GM18873 (cell line): ENCODE results near the gene ZNF777.

Source experiments
- ATAC-seq: cut with Tn5 transposase; IDR thresholded peaks from one replicate; pipeline ENCODE4 v1.9.1; 2021; ENCODE audit warnings: mild to moderate bottlenecking, moderate library complexity, moderate number of reproducible peaks; ENCODE audit not compliant: unreplicated experiment, low FRiP score

ZNF777 gene

GRCh38 chr7:149477494-149478443, 16.9 kb upstream of the ZNF777 start:
- no peak for ATAC-seq

- no peak for ATAC-seq
Observed at GRCh38 chr7:149476791-149477190, 15.9 kb upstream of the ZNF777 start.

- no peak for ATAC-seq
Observed at GRCh38 chr7:149475121-149476045, 14.5 kb upstream of the ZNF777 start.

GRCh38 chr7:149474309-149475120, 13.7 kb upstream of the ZNF777 start:
- ATAC-seq: no peak

- ATAC-seq: no peak
Observed at GRCh38 chr7:149473251-149473650, 12.4 kb upstream of the ZNF777 start.

- ATAC-seq: no peak
Observed at GRCh38 chr7:149471289-149471953, 10.6 kb upstream of the ZNF777 start.

GRCh38 chr7:149469806-149470205, 8.9 kb upstream of the ZNF777 start:
- no peak for ATAC-seq

GRCh38 chr7:149468208-149468607, 7.3 kb upstream of the ZNF777 start:
- no peak for ATAC-seq

GRCh38 chr7:149467321-149467859, 6.5 kb upstream of the ZNF777 start:
- ATAC-seq: no peak

GRCh38 chr7:149466364-149466763, 5.5 kb upstream of the ZNF777 start:
- no peak for ATAC-seq

GRCh38 chr7:149463500-149464161, 2.8 kb upstream of the ZNF777 start:
- ATAC-seq: no peak

- ATAC-seq: no peak
Observed at GRCh38 chr7:149462101-149462520, 1.2 kb upstream of the ZNF777 start.

- peak; percentile 21 for ATAC-seq
Observed at GRCh38 chr7:149459540-149460452, 1.1 kb downstream of the ZNF777 start.

- no peak for ATAC-seq
Observed at GRCh38 chr7:149459201-149459539, 1.7 kb downstream of the ZNF777 start.

GRCh38 chr7:149458235-149458634, 2.6 kb downstream of the ZNF777 start:
- ATAC-seq: no peak

GRCh38 chr7:149457766-149458165, 3.1 kb downstream of the ZNF777 start:
- ATAC-seq: no peak

- ATAC-seq: no peak
Observed at GRCh38 chr7:149456506-149457421, 4.1 kb downstream of the ZNF777 start.
